NCI-H345 (cell line): ENCODE measurements around the gene CHCHD6.

ENCODE experiments used
- DNase-seq: peaks from one replicate; lab custom pipeline; 2025; lab: John Stamatoyannopoulos, UW

Gene CHCHD6, protein sequence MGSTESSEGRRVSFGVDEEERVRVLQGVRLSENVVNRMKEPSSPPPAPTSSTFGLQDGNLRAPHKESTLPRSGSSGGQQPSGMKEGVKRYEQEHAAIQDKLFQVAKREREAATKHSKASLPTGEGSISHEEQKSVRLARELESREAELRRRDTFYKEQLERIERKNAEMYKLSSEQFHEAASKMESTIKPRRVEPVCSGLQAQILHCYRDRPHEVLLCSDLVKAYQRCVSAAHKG

DNA sequence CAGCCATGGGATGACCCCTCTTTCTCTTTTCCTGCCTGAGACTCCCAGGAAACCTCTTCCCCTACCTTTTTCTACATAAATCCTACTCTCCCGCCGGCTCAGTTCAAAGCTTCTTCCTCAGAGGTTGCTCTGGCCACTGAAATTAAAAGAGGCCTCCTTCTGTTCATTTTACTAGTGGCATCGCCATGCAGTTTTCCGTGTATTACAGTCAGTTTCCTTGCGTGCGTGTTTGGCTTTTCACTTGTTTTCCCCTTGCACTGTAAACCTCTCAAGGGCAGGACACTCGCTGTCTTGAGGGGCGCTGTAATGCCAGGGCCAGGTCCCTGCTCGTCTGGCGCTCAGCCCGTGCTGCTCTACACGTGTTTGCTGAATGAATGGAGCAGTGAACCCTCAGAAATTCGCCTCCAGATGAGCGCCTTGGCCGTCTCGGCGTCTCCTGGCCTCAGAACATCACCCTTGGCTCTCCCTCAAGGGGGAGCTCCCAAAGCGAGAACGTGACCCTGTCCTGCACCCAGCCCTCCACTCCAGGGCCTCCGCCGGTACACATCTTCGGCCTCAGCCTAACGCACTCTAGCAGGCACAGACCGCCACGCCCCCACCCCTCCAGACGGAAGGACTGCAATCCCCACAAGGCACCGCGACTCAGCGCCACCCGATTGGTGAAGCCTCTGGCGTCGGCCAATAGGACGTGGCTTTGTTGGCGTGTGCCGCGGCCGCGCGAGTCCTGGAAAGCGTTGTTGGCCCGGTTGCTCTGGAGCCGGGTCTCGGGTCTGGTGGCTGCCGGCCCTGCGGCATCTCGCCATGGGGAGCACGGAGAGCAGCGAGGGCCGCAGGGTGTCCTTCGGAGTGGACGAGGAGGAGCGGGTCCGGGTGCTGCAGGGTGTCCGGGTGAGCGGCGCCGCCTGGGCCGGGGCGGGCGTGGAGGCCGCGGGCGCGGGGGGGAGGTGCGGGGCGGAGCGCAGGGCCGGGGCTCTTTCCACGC is at the start of gene CHCHD6:
Gene CHCHD6 (plus strand): TSS at position 729 of the 982 bp plus-strand sequence. CDS start 73 bp downstream, at position 802.
- peak; percentile 93 for DNase-seq

DNA sequence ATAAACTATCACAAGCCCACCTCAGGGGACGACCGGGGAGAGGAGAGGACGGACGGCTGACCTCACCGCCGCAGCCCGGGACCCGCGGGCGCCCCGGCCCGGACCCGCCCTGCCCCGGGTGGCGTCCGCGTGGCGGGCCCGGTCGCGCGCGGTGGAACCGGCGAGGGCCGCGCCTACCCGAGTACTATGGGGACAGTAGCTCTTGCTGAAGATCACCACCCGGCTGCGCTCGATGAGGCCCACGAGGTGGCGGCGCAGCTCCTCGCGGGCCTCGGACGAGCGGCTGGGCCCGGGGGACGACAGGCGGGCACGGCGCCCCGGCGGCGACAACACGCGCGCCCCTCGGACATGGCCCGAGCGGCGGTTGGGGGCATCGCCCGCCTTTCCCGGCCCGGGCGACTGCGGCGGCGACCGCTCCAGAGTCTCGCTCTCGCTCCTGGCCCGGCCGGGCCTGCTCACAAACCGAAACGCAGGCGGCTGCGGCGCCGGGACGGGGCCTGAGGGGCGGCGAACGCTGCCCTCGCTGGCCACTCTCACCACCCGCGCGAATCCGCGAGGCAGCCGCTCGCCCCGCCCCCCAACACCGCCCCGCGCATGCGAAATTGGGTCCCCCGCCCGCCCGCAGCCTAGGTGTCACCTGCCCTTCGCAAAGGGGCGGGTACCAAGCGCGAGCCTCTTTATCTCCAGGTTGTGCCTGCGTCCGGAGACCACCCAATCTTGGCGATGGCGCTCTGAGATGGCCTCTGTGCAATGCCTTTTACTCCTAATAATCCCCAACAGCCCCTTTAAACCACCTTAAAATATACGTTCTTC is 49.3 kb upstream of the CHCHD6 start, which contains the start of gene TXNRD3:
Gene TXNRD3 (minus strand): TSS at position 554 of the 813 bp plus-strand sequence.
- DNase-seq, result peak; percentile 82

DNA sequence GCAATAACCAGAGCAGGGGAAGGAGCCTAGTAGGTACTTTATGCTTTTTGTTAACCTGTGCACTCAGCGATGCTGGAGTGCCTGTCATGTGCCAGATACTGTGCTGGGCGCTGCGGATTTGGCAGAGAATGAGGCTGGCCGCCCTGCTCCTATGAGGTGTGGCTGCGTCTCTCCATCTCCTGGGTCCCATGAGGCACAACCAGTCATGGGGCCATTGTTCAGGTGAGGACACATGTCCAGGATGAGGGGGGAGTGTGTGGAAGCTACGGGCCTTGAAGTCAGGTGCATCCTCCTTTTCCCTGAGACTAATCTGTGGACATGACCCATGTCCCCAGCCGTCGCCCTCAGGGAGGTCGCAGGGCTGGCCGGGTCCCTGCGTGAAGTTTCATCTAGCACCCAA is 48.2 kb upstream of the CHCHD6 start:
- DNase-seq, result no peak

DNA sequence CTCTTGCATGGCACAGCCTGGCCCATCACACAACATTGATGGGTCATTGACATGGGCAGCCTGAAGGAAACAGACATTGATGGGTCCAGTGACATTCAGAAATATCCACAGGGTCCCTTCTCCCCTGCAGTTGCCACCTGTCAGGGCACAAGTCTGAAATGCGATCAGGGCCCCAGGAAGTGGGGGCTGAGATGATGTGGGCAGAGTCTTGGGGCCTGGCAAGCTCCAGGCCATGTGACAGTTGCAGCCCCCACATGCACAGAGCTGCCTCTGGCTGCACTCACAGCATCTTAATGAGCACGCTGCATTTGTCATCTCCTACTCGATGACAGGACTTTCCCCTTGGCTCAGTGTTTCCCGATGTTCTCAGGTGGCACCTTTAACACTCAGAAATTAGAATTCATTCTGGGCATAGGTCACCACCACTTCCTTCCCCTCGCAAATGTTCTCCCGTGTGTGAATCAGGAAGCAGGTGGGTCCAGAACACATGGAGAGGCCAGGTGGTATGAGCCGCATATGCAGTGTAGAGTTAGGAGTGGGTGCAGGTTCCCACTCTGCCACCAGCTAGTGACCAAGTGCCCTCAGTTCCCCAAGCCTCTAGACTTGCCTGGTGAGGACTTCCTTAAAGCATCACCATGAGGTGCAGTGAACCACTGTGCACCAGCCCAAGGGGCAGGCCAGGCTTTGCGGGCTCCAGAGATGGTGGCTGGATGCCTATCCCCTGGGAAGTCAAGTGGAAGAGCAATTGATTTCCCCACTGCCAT is 47.5 kb upstream of the CHCHD6 start:
- no peak for DNase-seq

DNA sequence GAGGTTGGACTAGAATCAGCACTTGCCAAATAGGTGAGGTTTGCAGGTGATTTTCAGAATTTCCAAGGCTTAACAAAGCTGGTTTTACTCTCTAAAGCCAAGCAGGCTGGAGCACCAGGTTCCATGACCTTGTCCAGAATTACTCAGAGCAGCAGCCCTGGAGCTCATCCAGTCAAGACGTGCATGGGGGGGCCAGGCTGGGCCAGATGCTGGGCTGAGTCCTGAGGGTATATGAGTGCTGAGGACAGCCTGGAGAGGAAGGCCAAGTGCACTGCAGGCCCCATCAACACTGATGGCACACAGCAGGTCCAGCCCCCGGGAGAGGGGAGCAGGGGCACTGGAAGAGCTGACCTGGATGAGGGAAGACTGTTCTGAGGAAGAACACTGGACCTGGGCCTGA is 46.1 kb upstream of the CHCHD6 start:
- no peak for DNase-seq

DNA sequence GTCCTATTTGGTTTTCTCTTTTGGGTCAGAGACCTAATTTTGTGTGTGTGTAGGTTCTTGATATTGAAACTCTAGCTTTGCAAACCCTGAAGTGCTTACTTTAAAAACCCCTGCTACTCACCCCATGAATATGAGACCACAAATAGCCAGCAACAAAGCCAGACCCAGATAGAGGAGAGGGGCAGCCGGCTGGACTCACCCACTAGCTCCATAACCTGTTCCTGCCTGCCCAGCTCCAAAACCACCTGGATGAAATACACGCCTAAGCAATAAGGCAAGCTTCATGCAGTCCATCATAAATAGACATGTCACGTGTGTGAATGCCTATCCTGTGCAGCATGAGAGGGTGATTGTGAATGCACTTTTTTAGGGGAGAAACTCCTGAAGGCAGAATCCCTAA is 45.5 kb upstream of the CHCHD6 start:
- no peak for DNase-seq

DNA sequence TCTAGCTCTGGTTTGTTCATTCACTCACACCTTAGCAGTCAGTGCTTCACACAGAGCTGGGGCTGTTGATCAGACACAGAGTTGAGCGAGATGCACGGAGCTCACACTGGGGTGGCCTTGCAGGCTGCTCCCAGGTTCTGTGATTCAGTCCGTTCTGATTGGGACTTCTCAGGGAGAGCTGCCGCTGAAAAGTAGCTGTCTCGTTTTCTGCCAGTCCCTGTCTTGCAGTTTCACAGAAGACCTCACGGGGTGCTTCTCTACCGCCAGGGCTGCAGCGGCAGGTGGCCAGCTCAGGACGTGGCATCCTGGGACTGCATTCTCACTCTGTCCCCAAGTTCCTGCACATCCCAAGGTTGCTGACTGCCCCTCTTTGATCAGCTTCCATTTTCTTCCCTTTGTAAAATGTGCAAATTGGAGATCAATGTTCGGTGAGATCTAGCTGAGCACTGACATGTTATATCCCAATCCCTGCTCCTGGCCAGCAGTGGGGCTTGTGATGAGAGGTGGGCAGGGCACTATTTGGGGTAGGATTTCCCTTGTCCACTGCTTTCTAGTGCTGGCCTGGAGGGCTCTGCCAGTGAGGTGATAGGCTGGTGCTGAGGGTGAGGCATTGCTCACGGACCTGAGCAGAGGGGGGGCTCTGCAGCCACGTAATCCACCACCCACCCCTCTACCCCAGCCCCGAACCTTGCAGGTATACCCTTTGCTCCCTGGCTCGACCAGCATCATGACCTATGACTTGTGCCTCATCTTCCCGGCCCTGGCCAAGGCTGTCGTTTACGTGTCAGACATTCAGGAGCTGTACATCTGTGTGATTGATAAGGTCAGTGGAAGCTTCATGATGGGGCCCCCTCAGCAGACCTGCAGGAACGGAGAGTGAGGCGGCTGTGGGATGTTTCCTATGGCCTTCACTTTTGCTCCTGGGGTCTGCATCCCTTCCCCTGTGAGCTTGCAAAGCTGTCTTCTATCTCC is 43.8 kb upstream of the CHCHD6 start:
- DNase-seq, result no peak

DNA sequence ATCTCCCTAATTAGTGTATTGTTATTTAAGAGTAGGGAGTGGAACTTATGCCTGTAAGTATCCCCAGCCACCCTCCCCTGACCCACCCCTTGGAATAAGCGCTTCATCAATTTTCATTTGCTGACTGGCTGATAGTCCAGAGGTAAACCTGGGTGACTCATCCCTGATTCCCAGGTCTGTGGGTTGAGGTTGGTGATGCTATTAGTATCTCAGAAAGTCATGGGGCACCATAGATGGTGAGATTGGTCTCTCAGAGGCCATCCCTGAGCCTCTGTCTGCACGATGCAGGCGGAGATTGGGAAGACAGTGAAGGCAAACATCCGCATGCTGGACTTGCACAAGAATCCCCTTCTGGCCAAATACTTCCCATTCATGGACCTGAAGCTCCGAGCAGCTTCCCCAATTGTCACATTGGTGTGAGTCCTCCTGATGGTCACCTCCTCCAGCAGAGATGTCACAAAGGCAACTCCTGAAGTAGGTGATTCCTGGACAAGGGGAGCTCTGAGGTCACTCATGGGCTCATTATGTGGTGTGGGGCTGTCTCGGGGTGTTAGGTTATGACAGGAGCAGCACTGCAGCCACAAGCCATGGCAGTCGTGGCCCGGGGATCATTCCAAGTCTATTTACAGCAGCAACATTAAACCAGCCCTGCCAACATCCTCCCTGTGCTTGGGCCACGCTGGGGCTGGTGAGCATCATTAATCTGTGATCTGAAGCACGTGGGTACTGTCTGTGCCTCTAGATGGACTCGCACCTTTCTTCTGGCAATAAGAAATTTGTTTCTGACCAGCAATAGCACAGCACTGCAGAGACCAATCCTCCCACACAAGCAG is 42.3 kb upstream of the CHCHD6 start:
- no peak for DNase-seq

DNA sequence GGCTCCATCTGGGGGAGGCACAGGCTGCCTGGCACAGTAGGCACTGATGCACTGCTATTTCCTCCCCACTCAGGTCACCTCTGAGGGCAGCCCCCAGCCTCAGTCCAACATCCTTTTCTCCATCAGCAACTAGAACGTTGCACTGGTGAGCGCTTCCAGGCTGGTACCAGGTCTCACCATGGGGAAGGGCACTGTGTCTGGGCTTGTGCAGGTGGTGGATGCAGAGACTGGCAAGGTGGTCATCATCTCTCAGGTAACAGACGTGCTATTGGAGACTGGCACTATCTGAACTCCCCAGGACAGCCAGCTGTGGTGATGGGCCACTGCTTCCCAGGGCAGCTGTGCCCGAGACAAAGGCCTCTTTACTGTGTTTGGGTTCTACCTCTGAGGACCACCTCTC is 40.8 kb upstream of the CHCHD6 start:
- DNase-seq, result no peak

DNA sequence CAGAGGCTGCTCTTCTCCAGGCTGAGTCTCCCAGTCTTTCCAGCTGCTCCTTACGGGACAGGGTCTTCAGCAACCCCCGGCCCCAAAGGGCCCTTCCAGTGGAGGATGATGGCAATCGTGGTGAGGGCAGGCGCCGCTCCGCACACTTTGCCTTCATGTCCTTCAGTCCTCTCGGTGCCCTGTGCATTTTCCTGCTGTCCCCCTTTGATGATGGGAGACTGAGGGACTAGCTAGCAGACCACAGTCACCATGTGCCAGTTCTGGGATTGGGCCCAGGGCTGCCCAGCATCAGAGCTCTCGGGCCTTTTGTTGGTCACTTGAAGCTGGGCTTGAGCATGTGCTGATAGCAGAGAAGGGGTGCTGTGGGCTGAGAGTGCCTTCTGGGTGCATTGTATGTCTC is 40.3 kb upstream of the CHCHD6 start:
- no peak for DNase-seq

DNA sequence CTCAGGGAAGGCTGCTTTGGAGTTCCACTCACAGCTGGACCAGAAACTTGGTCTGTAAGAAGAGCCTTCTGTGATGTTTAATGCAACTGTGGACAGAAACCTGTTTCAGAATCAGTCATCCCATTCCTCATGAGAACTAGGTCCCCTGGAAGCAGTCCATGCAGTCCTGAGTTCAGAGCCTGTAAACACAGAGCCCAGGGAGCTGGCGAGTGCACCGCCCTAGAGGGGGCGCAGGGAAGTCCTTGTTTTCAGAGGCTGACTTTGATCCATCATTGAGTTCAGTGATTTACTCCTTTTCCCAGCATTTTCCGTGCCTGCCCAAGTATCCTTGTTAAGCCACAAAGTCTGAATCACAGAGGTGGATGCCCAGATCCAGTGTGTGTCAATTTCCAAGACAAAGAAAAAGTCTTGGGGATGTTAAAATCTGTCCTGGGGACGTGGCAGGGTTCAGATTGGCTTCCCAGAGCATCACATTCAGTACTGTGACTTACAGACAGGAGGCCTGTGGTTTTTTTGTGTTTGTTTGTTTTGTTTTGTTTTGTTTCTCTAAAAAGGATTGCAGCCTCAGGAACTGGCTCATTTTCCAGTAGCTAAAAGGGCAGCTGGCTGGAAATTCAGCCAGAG is 39.3 kb upstream of the CHCHD6 start:
- DNase-seq, result no peak

DNA sequence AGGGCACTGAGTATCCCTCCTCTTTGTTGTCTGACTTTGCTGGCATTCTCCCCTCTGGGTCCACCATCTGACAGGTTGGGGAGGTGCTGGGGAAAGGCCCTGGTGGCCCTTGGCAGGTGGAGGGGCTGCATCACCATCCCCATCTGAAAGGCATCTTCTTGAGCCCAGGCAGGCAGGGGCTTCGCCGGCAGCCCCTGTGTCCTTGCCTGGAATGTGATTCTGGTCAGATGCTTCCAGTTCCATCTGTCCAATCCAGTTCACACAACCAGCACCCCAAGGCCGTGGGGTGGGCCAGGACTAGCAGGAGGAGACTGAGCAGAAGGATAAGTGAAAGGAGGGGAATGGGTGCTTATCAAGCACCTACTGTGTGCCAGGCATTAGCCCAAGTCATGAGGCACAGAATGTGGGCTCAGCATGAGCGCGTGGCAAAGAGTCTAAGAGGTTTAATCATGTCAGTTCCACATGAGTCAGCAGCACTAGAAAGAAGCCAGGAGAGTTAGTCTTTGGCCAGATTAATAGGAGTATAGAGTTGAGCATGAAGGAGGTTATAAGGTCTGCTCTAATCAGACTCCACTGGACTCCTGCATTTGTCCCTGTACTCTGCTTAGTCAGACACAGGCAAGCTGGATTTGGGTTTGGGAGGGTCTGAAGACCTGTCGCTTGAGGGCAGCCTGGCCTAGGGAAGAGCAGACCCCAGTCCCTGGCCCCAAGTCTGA is 38.7 kb upstream of the CHCHD6 start:
- no peak for DNase-seq

DNA sequence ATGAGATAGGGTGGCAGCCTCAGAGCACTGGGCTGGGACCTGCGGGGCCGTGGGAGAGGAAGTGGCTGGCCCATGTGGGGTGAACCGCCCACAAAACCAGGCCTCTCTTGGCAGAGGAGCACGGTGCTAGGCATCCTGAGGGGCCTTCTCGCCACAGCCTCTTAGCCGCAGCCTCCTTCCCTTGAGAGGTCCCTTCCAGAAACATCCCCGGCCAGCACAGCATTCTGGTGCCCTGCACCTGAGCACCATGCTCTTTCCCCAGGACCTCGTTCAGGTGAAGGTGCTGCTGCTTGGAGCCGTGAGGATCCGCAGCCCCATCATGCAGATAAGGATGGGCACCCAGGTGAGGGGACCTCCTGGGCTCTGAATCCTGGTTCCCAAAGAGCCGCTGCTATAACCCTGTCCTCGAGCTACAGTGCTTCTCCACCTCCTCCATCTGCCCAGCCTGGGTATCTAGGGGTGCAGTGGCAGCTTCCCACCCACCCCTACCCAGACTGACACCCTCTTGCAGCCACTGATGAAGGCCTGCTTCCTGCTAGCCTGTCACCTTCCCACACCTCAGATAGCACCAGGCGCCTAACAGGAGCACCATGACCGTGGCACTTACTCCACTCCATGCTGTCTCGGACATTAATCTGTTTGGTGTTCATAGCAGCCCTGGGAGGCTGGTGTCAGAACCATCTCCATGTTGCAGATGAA is 37.9 kb upstream of the CHCHD6 start:
- DNase-seq, result no peak

DNA sequence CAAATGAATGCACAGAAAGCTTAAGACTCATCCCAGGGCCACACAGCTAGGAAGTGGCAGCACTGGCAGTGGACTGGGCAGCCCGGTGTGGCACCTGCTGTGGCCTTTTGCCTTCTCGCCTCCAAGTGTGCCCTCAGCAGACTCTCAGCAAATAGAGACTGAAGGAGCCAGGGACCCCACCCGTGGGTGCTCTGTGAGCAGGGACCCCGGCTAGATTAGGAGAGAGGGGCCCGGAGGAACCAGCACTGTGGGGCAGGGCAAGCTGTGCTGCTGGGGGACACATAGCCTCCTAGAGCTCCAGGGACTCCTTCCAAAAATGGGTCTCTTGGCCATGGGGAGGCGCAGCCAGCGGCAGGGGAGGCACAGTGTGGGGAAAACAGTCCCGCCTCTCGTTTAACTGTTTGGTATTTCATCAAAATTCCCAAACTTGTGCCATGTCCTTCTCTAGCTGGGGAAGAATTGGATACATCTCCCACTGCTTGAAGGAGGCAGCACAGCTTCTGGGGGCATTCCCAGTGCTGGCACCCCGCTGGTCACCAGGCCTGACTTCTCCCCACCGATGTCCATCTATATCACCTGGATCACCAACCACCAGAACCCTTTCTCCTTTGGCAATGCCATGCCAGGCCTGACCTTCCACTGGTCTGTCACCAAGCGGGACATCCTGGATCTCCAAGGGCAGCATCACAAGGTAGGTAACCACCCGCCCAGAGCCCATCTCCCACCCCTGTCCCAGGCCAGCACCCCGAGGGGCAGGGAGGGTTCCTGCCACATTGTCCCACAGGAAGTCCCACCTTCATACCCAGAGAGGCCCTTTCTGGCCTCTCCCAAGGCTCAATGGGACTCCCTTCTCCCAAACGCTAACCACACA is 37.1 kb upstream of the CHCHD6 start:
- DNase-seq, result no peak

DNA sequence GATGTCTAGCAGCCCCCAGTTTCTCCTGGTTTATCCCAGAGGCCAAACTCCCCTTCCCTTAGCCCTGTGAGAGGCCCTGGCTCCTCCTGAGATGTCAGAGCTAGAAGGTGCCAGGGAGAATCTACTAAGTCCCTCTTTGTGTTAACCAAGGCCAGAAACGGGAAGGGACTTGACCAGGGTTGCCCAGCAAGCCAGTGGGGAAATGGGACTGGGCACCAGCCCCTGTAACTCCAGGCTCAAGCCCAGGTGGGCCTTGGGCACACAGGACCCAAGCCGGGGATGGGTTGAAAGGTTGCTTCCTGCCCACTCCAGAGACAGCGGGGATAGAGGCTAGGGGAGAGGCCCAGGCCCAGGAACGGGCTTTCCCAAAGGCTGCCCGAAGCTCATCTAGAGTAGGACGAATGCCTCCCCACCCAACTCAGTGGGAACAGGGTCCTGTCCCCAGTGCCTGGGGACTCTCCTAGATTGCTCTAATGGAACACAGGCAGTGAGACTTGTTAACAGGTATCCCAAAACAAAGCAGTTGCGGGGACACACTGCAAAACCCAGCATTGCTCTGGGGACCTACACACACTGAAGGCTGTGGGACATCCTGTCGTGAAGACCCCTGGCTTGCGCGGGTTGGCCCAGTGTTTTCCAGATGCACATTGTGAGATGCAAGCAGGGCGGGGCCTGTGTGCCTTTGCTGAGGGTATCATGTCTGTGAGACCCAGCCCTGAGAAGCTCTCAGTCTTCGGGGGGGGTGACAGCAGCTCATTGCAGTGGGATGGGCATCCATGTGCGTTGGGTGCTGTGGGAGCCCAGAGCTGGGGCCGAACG is 36.2 kb upstream of the CHCHD6 start:
- no peak for DNase-seq
